Cerebellar nuclear complex (tissue), 1 donor: ENCODE measurements around the gene CACNA1I.

ENCODE experiments used
- DNase-seq, 2 experiments: peaks; one replicate each; lab custom pipeline; 2025; lab: John Stamatoyannopoulos, UW

Gene CACNA1I

GRCh38 chr22:39625569-39626537 is 55.3 kb downstream of the CACNA1I start:
- DNase-seq, result no peak

DNA sequence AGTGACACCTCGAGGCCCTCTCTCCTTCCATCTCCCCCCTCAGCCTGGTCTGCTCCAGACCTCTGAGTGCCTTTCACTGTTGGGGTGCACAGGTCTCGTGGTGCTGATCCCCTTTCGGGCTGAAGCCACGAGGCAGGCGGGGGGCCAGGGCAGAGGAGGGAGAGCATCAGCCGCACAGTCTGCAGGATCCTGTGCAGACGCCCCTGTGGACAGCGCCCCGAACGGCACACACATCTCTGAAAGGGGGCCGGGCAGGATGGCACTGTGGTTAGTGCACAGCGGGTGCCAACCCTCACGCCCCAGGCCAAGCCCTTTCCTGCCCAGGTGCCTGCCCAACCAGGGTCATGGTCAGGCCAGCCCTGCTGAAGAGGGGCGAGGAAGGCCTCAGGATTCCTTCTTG is 56.7 kb downstream of the CACNA1I start:
- no peak for DNase-seq

DNA sequence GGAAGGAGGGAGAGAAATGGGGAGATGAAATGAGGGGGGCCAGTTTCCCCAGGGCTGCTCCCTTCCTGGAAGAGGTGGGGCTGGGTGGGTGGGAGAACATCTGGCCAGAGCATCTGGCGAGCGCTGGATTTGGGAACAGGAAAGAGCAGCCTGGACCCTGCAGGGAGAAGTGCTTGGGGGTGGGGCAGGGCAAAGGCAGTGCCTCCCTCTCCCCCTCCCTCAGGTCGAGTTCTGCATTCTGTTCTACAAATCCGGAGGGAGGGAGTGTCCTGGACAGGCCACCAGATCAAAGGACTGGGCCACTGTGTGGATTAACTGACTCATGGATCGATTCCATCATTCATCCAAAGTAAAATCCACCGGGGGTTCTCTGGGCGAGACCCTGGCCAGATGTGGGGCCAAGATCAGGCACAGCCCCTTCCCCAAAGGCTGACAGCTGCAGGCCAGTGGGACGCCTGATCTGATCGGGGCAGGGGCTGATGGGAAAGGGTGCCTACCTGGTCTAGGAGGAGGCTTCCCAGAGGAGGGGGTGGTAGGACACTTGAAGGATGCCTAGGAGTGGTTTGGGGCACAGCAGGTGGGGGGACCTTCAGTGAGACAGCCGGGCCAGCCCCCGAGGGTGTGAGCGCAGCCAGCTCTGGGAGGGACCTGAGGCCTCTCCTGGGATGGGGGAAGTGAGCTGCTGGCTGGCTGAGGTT is 57.5 kb downstream of the CACNA1I start:
- no peak for DNase-seq

DNA sequence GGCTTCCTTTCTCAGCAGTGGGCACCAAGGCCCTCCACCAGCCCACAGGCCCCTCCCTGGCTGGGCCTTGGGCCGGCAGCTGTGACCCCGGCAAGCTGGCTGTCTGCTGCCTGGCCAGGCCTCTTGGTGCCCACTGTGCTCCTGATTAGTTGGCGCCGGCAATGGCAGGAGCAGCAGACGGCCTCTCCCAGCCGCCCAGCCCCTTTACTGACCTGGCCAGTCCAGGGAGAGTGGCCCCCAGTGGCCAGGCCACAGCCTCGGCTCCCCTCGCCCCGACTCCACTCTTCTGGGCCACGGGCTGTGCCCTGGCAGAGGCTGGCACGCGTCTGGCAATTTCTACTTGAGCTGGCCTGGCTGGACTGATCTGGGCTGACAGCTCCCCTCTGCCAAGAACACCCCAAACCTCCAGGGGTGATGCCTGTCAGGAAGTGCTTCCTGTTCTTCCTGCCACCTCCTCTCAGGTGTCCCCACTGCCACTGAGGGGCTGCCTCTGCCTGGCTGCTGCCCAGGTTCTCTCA is 58.1 kb downstream of the CACNA1I start:
- peak in 1 of 2 experiments; percentile 5 for DNase-seq

- DNase-seq, result no peak
Observed at GRCh38 chr22:39629851-39630250, 59.3 kb downstream of the CACNA1I start.

GRCh38 chr22:39630721-39631120 is 60.2 kb downstream of the CACNA1I start:
- no peak for DNase-seq

GRCh38 chr22:39631381-39632286 is 61.1 kb downstream of the CACNA1I start:
- no peak for DNase-seq

- no peak for DNase-seq
Observed at GRCh38 chr22:39634530-39635405, 64.2 kb downstream of the CACNA1I start.

GRCh38 chr22:39635719-39636118 is 65.2 kb downstream of the CACNA1I start:
- no peak for DNase-seq

DNA sequence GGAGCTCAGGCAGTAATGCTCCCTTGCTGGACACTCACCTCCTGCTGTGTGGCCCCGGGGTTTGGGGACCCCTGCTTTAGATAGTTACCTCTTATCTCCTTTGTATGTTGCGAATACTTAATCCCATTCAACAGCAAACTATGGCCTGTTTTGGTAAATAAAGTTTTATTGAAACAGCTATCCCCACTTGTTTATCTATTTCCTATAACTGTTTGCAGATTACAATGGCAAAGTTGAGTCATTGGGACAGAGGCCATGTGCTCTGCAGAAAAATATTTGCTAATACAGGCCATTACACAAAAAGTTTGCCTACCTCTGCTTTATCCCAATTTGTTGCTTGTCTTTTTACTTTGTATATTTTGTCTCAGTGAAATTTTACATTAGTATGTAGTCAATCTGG is 68.4 kb downstream of the CACNA1I start:
- no peak for DNase-seq

GRCh38 chr22:39641660-39642310 is 71.2 kb downstream of the CACNA1I start:
- no peak for DNase-seq

GRCh38 chr22:39643311-39644083 is 72.9 kb downstream of the CACNA1I start:
- DNase-seq, result no peak

DNA sequence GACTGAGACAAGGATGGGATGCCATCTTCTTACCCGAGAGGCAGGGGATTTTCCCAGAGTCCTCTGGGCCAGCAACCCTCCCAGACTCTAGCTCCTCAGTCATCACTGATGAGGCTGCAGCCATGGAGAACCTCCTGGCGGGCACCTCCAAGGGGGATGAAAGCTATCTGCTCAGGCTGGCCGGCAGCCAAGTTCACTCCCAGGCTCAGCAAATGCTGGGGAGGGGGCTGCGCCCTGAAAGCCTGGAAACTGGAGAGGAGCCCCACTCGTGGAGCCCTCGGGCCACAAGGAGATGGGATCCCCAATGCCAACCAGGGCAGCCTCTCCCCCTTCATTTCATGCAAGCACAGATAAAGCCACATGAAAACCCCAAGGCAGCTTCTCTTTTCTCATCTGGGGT is 75.0 kb downstream of the CACNA1I start:
- DNase-seq, result no peak

- DNase-seq, result no peak
Observed at GRCh38 chr22:39646398-39647063, 76.0 kb downstream of the CACNA1I start.

DNA sequence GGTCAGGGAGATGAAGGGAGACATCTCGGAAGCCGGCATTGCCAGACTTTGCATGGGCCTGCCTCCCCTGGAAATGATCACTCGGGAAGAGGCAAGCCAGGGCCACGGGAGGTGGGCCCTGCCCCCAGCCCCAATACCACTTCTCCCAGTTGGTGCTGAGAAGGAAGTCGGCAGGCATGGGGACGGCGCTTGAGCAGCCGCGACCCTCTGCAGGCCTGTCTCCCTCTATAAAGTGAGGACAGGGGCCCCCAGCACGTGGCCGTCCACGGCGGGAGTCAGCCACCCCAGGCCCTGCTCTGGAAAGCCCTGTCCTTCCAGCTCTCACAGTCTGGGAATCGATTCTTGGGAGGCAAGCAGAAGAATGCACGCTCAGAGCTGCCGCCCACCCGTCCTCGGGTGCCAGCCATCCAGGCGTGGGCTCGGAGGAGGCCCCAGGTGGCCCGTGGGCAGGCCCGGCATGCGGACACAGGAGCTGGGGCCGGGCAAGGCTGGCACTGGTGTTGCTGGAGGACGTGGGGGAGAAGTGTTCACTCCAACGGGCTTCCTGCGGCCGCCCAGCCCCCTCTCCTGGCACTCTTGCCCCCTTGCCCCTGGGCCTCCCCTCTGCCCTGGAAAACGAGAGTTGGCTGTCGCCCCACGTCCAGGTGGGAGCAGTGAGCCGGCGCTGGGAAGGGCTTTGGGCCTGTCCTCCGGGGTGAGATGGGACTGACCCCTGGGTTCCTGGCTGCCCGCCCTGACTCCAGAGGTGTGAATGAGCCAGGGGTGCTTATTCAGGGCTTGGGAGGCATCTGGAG is 77.5 kb downstream of the CACNA1I start:
- DNase-seq, result no peak

DNA sequence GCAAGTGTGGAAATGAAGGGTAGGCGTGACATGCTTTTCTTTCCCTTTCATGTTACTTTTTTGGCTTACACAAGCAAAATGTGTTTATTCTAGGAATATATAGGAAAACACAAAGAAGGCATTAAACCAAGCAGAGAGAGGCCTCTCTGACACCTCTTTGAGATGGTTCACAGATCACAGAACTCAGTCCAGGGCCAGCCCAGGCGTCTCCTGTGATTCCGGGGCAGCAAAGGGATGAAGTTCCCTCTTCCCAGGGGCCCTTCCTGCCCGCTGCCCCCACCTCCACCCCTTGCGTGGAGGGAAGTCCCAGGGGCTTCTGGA is 78.0 kb downstream of the CACNA1I start:
- no peak for DNase-seq

- no peak for DNase-seq
Observed at GRCh38 chr22:39649500-39650089, 79.0 kb downstream of the CACNA1I start.
